IgD-negative memory B cell (primary cell): ENCODE data around the gene PTGFRN. TPM values are rescaled to one million over a fixed set of nuclear protein-coding genes. Genes with fewer than 3 reads are reported as not detected.

Source experiments
- H3K27ac Mint-ChIP-seq, 3 donors: one replicate each; pipeline ENCODE4 v1.8.0; 2020 to 2022; ENCODE audit warnings: mild to moderate bottlenecking in 3 of 3, mixed read lengths in 3 of 3, moderate library complexity in 1 of 3
- H3K27me3 Mint-ChIP-seq: one replicate; pipeline ENCODE4 v1.8.0; 2021; ENCODE audit warnings: mixed read lengths
- H3K36me3 Mint-ChIP-seq: one replicate; pipeline ENCODE4 v1.8.0; 2020; ENCODE audit warnings: mild to moderate bottlenecking, mixed read lengths
- H3K4me1 Mint-ChIP-seq, 3 donors: one replicate each; pipeline ENCODE4 v1.8.0; 2020 to 2022; ENCODE audit warnings: mixed read lengths in 3 of 3, mild to moderate bottlenecking in 1 of 3
- H3K4me3 Mint-ChIP-seq, 4 donors: one replicate each; pipeline ENCODE4 v1.8.0; 2020 to 2022; ENCODE audit warnings: mild to moderate bottlenecking in 4 of 4, mixed read lengths in 4 of 4, moderate library complexity in 3 of 4
- H3K9me3 Mint-ChIP-seq, 3 donors: one replicate each; pipeline ENCODE4 v1.8.0; 2020 to 2021; ENCODE audit warnings: mixed read lengths in 3 of 3, mild to moderate bottlenecking in 1 of 3
- polyA plus RNA-seq: library from polyadenylated mRNA; unstranded; fragments of 300-500 nt; fragmentation: Illumina TruSeq; gene quantifications from one replicate; pipeline ENCODE4 v1.2.3, GENCODE V29; 2021

PTGFRN gene
- polyA plus RNA-seq, 1 donor from 2014 or later, result not detected

DNA sequence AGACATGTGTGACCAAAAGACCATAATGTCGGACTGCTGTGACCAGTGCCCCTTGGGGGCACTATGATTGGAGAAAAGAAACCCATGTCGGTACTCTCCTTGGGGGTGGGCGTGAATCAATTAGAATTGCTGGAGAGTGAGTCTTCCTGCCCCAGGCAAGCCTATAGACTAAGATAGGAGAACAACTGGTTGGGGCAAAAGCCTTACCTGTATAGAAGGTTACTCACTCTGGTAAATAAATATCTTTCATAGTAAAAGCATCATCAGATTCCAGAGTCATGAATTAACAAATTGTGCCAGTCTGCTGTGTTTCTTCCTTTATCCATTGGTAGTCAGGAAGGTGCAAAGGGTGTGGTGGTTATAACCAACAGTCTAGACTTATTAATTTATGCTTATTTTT is 2.9 kb upstream of the PTGFRN start:
- peaks cover 0 to 2% (median 2%) of the 10 kb centered on the region in 3 donors for H3K9me3 Mint-ChIP-seq
- H3K36me3 Mint-ChIP-seq, result no peaks in the 10 kb centered on the region
- H3K4me1 Mint-ChIP-seq, result peaks cover 1 to 4% (median 3%) of the 10 kb centered on the region in 3 donors
- peaks cover 8% of the 10 kb centered on the region for H3K27me3 Mint-ChIP-seq
- H3K27ac Mint-ChIP-seq, result no peak overlapping the region
- no peak overlapping the region for H3K4me3 Mint-ChIP-seq

DNA sequence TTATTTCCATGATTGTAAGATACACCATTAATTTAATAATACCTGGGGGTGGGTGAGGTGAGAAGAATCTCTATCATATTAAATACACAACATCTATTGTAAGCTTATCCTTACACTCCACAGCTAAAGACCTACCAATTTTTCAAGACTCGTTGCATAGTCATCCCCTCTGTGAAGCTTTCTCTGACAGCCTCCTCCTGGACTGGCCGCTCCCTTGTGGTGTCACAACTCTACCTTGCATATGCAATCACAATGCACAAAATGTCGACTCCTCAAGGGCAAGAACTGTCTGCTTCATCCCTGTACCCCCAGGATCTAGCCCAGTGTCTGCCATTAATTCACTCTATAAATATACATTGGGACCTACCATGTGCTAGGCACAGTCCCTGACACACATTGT is 2.4 kb upstream of the PTGFRN start:
- H3K27me3 Mint-ChIP-seq, result peaks cover 6% of the 10 kb centered on the region
- H3K4me3 Mint-ChIP-seq, result no peak overlapping the region
- H3K4me1 Mint-ChIP-seq, result peaks cover 1 to 4% (median 3%) of the 10 kb centered on the region in 3 donors
- H3K27ac Mint-ChIP-seq, result no peak overlapping the region
- H3K36me3 Mint-ChIP-seq, result no peaks in the 10 kb centered on the region
- H3K9me3 Mint-ChIP-seq, result peaks cover 0 to 2% (median 2%) of the 10 kb centered on the region in 3 donors

DNA sequence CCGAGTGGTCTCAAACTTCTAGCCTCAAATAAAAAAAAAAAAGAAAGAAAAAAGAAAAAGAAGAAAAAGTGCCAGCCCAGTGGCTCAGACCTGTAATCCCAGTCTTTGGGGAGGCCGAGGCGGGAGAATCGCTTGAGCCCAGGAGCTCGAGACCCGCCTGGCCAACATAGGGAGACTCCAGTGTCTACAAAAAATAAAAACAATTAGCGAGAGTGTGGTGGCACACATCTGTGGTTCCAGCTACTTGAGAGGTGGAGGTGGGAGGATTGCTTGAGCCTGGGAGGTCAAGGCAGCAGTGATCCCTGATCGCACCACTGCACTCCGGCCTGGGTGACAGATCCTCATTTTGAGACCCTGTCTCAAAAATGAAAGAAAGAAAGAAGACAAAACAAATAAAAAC is 1.4 kb upstream of the PTGFRN start:
- Mint-ChIP-seq H3K9me3 (peaks cover 0 to 2% (median 2%) of the 10 kb centered on the region in 3 donors), H3K4me1 (peaks cover 0 to 4% (median 3%) of the 10 kb centered on the region in 3 donors), H3K27ac (no peak overlapping the region), H3K36me3 (no peaks in the 10 kb centered on the region), H3K4me3 (no peak overlapping the region), H3K27me3 (peaks cover 6% of the 10 kb centered on the region)

DNA sequence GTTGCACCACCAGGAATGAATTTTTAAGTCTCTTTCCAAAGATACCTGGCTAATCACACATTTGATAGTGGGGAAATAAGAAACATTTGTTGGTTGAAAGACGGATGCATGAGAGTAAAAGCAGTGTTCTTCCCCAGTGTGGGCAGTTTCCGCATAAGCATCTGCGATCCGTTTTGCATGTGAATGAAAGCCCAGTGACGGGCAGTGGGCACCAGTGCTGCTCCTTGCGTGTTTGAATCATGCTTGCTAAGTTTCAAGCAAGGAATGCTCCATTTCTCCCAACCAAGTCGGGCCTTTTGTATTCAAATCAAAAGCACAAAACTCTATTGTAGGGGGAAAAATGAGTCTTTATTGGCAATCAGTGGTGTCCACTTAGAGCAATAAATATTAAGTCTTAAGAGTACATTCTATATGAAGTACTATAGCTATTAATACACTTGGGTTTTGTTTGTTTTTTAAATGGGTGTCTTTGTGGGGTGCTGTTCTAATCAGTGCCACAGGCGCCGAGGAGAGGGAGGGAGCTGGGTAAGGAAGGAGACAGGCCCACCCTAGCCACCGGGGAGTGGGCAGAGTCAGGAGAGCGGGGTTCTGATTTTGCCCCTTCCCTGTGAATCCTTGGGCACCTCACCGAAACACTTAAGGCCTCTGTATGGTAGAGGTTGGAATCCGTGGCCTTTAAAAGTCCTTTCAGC is 750 bp upstream of the PTGFRN start:
- Mint-ChIP-seq H3K27me3 (peaks cover 6% of the 10 kb centered on the region), H3K36me3 (no peaks in the 10 kb centered on the region), H3K9me3 (peaks cover 0 to 2% (median 2%) of the 10 kb centered on the region in 3 donors), H3K4me3 (peak overlapping the region in 3 of 4 donors; percentile 56 to 85 (median 81)), H3K4me1 (peaks cover 0 to 4% (median 3%) of the 10 kb centered on the region in 3 donors), H3K27ac (no peak overlapping the region)

DNA sequence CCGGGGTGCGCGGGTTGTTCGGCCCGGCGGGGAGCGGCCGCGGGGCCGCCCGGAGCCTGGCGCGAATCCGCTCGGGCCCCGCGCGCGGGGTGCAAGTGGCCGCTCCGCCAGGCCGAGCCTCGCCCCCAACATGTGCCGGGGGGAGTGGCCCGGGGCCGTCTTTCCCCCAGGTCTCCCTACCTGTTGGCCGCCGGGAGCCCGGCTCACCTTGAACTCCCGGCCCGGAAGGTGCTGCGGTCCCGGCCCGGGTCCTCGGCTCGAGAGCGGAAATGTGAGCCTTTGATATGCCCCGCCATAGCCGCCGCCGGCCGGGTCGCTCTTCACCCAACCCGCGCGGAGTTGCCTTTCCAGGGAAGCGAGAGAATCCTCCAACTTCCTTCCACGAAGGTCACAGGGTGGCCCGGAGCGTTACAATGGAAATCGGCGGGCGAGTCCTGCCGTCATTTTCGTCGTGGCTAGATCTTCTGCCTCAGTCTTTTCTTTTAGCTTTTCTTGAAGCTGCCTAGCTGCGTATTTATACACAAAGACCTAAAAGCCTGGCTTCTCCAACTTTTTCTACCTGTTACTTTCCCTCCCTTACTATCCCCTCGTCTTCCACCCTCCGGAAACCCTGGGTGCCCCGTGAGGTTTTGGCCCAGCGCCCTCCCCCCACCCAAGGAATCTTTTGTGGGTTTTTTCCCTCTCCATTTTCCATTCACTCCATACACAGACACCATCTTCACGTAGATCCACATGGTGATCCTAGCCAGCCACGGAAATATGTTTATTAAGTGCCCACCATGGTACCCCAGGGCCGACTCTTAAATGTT is 867 bp downstream of the PTGFRN start:
- Mint-ChIP-seq H3K27ac (no peak overlapping the region), H3K4me1 (peaks cover 0 to 4% (median 3%) of the 10 kb centered on the region in 3 donors), H3K36me3 (no peaks in the 10 kb centered on the region), H3K27me3 (peaks cover 8% of the 10 kb centered on the region), H3K4me3 (peak overlapping the region in 1 of 4 donors; percentile 23), H3K9me3 (peaks cover 0 to 2% (median 2%) of the 10 kb centered on the region in 3 donors)

DNA sequence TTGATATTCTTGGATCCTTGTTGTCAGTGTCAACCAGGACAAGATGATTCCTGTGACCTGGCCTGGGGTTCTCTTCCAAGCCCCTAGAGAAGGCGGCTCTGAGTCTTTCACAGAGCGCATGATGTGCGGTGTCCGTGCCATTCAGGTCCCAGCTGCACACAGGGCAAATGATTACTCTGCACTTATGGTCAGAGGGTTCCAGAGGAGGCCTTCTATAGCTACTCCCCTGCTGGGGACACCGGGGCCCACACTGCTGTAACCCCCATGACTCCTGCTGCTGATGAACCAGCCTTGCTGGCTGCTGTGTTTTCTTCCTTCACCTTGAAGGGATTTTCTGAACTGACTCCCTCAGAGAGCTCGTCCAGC is 1.5 kb downstream of the PTGFRN start:
- Mint-ChIP-seq H3K27ac (no peak overlapping the region), H3K36me3 (no peaks in the 10 kb centered on the region), H3K27me3 (peaks cover 8% of the 10 kb centered on the region), H3K4me1 (peaks cover 0 to 4% (median 3%) of the 10 kb centered on the region in 3 donors), H3K9me3 (peaks cover 0 to 2% (median 2%) of the 10 kb centered on the region in 3 donors), H3K4me3 (no peak overlapping the region)

DNA sequence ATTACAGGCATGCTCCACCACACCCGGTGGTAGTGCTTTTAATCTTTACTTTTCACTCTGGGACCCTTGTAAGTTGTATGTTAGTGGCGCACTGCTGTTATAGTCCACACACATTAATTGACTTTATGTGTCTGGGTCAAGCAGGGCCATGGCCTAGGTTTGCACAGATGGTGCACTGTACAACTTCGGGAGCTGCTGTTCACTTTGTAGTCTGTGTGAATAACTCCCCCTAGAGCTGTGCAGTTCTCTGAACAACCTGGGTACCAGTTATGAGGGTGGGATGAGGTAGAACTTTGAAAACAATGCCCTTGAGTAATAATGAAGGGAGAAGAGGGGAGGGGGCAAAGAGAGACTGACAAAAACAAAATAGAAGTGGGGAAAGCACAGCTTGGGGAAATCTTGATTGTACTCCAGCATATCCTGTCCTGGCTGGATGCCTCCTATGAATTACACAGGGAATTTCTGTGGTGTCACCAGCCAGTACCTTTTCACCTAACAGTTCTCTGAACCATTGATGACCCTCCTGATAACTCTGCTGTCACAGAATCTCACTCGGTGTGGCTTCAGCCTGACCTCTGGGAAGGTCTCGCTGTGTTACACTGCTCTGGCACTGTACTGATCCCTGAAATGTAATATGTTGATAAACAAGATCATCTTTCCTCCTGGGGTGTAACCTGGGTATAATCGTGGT is 2.2 kb downstream of the PTGFRN start:
- H3K27ac Mint-ChIP-seq, result no peak overlapping the region
- H3K9me3 Mint-ChIP-seq, result peaks cover 0 to 2% (median 2%) of the 10 kb centered on the region in 3 donors

DNA sequence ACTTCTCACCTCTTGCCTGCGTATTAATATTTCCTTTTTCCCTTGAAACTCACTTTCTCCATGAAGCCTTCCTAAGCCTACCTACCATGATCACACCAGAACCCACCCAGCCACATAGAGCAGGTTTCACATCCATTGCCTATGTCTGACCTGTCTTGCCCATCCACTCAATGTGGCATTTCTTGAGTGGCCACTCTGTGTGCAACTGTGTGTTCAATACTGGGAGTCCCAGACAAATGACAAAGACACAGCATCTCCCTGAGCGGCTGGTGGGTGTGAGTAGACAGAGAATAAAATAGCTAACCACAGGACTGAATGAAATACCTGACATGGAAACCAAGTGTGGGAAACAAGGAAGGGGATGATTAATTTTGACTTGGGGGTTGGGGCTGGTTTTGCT is 3.1 kb downstream of the PTGFRN start:
- Mint-ChIP-seq H3K4me1 (peaks cover 0 to 4% (median 3%) of the 10 kb centered on the region in 3 donors), H3K9me3 (peaks cover 0 to 2% (median 0%) of the 10 kb centered on the region in 3 donors), H3K27ac (no peak overlapping the region), H3K4me3 (no peak overlapping the region), H3K27me3 (peaks cover 8% of the 10 kb centered on the region), H3K36me3 (no peaks in the 10 kb centered on the region)

More for the DNA sequence above, 2.2 kb downstream of the PTGFRN start:
- Mint-ChIP-seq H3K4me1 (peaks cover 0 to 4% (median 3%) of the 10 kb centered on the region in 3 donors), H3K36me3 (no peaks in the 10 kb centered on the region), H3K4me3 (no peak overlapping the region), H3K27me3 (peaks cover 8% of the 10 kb centered on the region)

DNA sequence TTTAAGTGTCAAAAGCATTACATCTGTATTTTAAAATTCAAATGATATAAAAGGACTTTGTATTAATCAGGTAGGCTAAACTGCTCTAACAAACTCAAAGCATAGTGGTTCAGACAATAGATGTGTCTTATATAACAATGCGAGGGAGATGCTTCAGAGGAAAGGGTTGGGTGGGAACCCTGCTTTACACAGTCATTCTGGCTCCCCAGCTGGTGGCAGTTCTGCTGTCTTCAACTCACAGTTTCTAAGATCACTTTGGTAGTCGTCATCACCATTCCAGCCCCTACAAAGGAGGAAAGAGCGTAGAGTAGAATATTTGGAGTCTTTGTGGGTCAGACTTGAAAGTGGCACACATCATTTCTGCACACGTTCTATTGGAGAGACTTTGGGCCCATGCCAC is 4.2 kb downstream of the PTGFRN start:
- Mint-ChIP-seq H3K9me3 (peaks cover 0 to 2% (median 0%) of the 10 kb centered on the region in 3 donors), H3K4me3 (no peak overlapping the region), H3K36me3 (no peaks in the 10 kb centered on the region), H3K4me1 (peaks cover 0 to 4% (median 3%) of the 10 kb centered on the region in 3 donors), H3K27ac (no peak overlapping the region), H3K27me3 (peaks cover 5% of the 10 kb centered on the region)

DNA sequence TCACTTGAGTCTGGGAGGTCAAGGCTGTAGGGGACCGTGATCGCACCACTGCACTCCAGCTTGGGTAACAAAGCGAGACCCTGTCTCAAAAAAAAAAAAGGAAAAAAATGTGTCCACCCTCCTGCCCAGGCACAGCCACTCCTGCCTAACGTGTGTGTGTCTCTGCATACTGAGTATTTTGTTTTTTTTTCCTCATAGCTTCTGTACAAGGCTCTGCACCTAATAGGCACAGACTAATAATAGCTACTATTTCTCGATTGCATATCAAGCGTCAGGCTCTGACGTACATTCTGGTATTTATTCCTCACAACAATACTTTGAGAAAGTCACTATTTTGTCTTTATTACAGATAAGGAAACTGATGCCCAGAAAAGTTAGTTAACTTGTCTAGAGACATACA is 5.0 kb downstream of the PTGFRN start:
- no peak overlapping the region for H3K27ac Mint-ChIP-seq
- H3K4me3 Mint-ChIP-seq, result no peak overlapping the region
- H3K36me3 Mint-ChIP-seq, result no peaks in the 10 kb centered on the region

DNA sequence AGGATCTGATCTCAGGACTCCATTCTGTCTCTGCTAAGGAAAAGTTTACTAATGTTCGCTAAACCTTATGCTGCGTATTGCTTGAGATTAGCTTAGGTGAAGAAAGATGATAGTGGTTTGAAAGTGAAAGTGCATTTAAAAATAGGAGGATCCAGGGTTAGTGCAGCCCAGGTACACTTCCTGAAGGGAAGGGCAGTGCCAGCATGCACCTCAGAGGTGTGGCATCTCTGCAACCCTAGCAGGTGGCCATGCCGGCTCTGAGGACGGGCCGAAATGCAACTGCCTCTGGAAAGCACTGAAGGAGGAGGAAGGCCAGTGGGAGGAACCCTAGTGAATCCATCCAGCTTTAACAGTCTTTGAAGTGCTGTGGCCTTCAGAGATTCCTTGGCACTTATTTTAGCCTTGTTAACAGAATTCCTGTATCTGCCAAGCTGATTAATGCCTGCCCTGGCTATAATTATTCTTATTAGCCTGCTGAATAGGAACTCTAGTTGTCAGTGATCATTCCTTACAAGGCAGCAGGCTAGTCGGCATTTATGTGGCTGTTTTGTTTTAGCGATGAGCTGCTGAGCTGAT is 5.5 kb downstream of the PTGFRN start:
- no peak overlapping the region for H3K27ac Mint-ChIP-seq
- no peak overlapping the region for H3K4me3 Mint-ChIP-seq
- H3K9me3 Mint-ChIP-seq, result no peaks in the 10 kb centered on the region
- H3K27me3 Mint-ChIP-seq, result peaks cover 2% of the 10 kb centered on the region
- H3K36me3 Mint-ChIP-seq, result no peaks in the 10 kb centered on the region
- H3K4me1 Mint-ChIP-seq, result peaks cover 0 to 2% (median 0%) of the 10 kb centered on the region in 3 donors

More for the DNA sequence above, 5.0 kb downstream of the PTGFRN start:
- H3K4me1 Mint-ChIP-seq, result peaks cover 0 to 2% (median 0%) of the 10 kb centered on the region in 3 donors
- peaks cover 2% of the 10 kb centered on the region for H3K27me3 Mint-ChIP-seq
- no peaks in the 10 kb centered on the region for H3K9me3 Mint-ChIP-seq

DNA sequence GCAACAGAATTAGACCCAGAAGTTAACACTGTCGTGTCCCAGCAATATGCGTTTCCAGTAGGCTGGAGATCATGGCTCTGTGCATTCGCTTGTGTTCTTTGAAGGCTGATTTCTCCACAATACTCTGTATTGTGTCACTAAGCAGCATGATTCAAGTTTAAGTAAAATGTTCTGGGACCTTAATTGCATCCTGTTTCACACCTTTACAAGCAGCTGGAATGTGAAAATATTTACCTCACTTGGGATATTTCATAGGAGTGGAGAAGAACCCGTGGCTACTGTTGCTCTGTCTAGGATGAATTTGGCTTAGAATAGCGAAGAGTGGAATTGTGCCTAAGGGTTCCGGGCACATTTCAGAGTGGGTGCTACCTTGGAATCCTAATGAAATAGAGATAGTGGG is 6.3 kb downstream of the PTGFRN start:
- H3K9me3 Mint-ChIP-seq, result no peaks in the 10 kb centered on the region
- H3K27ac Mint-ChIP-seq, result no peak overlapping the region
- no peaks in the 10 kb centered on the region for H3K4me1 Mint-ChIP-seq
- no peaks in the 10 kb centered on the region for H3K36me3 Mint-ChIP-seq
- no peak overlapping the region for H3K4me3 Mint-ChIP-seq
- H3K27me3 Mint-ChIP-seq, result peaks cover 3% of the 10 kb centered on the region

DNA sequence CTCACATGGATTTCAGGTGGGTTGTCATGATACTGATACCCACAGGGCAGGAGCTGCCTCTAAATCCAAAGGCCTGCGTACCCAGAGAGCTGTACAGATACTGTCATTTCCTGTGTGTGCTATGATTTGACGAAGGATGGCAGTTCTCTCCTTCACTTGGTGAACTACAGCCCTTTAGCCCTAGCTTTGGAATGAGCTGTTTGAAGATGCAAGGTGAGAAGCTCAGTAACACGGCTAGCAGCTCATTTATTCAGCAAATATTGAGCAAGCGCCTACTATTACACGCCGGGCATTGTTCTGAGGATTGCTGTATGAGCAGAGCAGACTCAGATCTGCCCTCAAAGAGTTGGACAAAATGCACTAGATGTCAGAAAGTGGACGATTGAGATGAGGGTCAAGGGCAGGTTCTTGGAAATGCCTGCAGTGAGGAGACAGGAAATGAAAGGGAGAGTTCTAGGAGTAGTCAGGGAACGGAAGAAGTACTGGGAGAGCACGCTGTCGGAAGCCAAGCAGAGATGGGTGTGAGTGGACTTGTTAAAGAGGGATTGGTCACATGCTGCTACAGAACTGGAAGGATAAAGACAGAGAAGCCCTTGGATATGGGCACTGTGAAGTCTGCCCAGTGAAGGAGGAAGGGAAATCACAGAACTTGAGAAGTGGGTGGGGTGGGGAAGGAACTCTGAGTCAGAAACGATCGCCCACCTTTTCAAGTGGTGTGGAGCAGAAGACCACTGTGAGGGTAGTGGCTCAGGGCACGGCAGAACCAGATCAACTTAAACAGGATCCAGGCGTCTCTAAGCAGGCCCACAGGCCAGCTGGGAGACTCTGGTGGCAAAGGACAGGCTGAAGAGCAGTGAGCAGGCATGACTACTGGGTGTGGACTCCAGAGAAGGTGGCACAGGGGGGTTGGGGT is 7.1 kb downstream of the PTGFRN start:
- Mint-ChIP-seq H3K36me3 (no peaks in the 10 kb centered on the region), H3K9me3 (no peaks in the 10 kb centered on the region), H3K4me3 (no peak overlapping the region), H3K27me3 (peaks cover 7% of the 10 kb centered on the region), H3K4me1 (no peaks in the 10 kb centered on the region), H3K27ac (no peak overlapping the region)
